ENCODE measurements around the gene SCGN. TPM values are rescaled to one million over a fixed set of nuclear protein-coding genes. Genes with fewer than 3 reads are reported as not detected.

SCGN gene
- total RNA-seq, 1 experiment from 2014 or later: not detected

DNA sequence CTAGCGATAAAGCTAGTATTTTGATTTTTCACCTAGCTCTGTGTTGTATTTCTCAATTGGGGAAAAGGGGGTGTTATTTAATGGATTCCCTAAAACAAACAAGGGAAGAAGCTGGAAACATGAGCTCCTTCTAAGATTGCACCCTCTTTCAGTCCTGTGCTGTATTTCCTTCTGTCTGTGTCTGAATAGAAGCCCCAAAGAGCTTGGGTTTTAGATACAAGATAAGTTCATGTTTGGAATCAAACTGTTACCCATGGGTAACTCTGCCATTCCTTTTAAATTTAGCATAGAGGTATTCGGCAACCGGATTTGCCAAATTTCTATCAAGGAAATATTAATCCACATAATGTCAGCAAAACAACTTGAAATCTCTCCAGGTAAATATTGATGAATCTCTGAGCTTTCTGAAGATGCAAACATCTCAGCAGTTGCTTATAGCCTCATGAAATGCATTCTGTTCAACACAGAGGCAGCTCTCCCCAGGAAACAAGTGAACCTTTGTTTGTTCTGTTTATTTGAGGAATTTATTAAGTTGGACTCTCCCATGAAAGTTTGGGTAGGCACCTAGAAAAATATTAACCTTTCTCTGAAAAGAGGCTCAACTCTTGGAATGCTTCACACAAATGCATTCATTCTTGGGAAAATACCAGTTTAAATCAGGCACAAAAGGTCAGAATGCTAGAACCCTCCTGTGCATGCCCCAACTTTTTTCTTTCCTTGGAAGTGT is 9.9 kb upstream of the SCGN start:
- ChIA-PET CTCF (interaction anchor here (1.6 kb wide), 1 partner anchor 419 kb away, joined by 4 read pairs; no protein-coding TSS in a partner anchor), POLR2A (interaction anchor here (0.7 kb wide), 1 partner anchor 395 kb away, joined by 3 read pairs; no protein-coding TSS in a partner anchor)
- Mint-ChIP-seq H3K9me3 (no peaks in the 10 kb centered on the region), H3K4me3 (no peak overlapping the region), H3K36me3 (no peaks in the 10 kb centered on the region), H3K4me1 (peaks cover 3% of the 10 kb centered on the region; the same call in 1 of the 2 replicates), H3K27me3 (ENCODE audit: low read depth) (peaks cover 43% of the 10 kb centered on the region), H3K27ac (no peak overlapping the region)
- ATAC-seq (no peak), DNase-seq (ENCODE audit: low spot score) (no peak)
- TF ChIP-seq ZNF423 (CRISPR knock-in tag; IDR thresholded peaks at IDR 0.05) (no peak), ZNF317 (CRISPR knock-in tag; IDR thresholded peaks at IDR 0.05; ENCODE audit: borderline replicate concordance, low read depth) (no peak), STAT6 (CRISPR knock-in tag; conservative IDR thresholded peaks at IDR 0.05; ENCODE audit: low read depth) (no peak), NR3C1 (CRISPR knock-in tag; conservative IDR thresholded peaks at IDR 0.05; ENCODE audit: low read depth) (no peak), ESRRA (CRISPR knock-in tag; IDR thresholded peaks at IDR 0.05; ENCODE audit: borderline replicate concordance) (no peak), RORB (CRISPR knock-in tag; IDR thresholded peaks at IDR 0.05) (no peak), GRHL2 (CRISPR knock-in tag; IDR thresholded peaks at IDR 0.05; ENCODE audit: insufficient replicate concordance, severe bottlenecking) (no peak), CREB1 (CRISPR knock-in tag; IDR thresholded peaks at IDR 0.05) (no peak), ETV6 (CRISPR knock-in tag; IDR thresholded peaks at IDR 0.05) (no peak), ZNF671 (CRISPR knock-in tag; IDR thresholded peaks at IDR 0.05) (no peak), PRRX2 (CRISPR knock-in tag; IDR thresholded peaks at IDR 0.05) (no peak)
- TF ChIP-seq, protein P1, sequence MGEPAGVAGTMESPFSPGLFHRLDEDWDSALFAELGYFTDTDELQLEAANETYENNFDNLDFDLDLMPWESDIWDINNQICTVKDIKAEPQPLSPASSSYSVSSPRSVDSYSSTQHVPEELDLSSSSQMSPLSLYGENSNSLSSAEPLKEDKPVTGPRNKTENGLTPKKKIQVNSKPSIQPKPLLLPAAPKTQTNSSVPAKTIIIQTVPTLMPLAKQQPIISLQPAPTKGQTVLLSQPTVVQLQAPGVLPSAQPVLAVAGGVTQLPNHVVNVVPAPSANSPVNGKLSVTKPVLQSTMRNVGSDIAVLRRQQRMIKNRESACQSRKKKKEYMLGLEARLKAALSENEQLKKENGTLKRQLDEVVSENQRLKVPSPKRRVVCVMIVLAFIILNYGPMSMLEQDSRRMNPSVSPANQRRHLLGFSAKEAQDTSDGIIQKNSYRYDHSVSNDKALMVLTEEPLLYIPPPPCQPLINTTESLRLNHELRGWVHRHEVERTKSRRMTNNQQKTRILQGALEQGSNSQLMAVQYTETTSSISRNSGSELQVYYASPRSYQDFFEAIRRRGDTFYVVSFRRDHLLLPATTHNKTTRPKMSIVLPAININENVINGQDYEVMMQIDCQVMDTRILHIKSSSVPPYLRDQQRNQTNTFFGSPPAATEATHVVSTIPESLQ (CRISPR knock-in tag; IDR thresholded peaks at IDR 0.05): no peak

GRCh38 chr6:25642667-25643328 is 9.2 kb upstream of the SCGN start:
- H3K27ac Mint-ChIP-seq: no peak overlapping the region
- CTCF ChIA-PET: no interaction called here
- H3K36me3 Mint-ChIP-seq: no peaks in the 10 kb centered on the region
- H3K27me3 Mint-ChIP-seq (ENCODE audit: low read depth): peaks cover 43% of the 10 kb centered on the region
- TF ChIP-seq E2F1 (CRISPR knock-in tag; IDR thresholded peaks at IDR 0.05) (no peak), CBFB (CRISPR knock-in tag; IDR thresholded peaks at IDR 0.05; ENCODE audit: low read depth) (no peak), ZNF281 (CRISPR knock-in tag; IDR thresholded peaks at IDR 0.05) (no peak), EMX1 (CRISPR knock-in tag; IDR thresholded peaks at IDR 0.05) (no peak), SMAD3 (CRISPR knock-in tag; IDR thresholded peaks at IDR 0.05; ENCODE audit: borderline replicate concordance) (no peak), E2F4 (CRISPR knock-in tag; IDR thresholded peaks at IDR 0.05; ENCODE audit: borderline replicate concordance, low read depth) (no peak), ZNF416 (CRISPR knock-in tag; IDR thresholded peaks at IDR 0.05) (no peak), ELF4 (CRISPR knock-in tag; IDR thresholded peaks at IDR 0.05; ENCODE audit: low read depth) (no peak)
- TF ChIP-seq, protein P2, sequence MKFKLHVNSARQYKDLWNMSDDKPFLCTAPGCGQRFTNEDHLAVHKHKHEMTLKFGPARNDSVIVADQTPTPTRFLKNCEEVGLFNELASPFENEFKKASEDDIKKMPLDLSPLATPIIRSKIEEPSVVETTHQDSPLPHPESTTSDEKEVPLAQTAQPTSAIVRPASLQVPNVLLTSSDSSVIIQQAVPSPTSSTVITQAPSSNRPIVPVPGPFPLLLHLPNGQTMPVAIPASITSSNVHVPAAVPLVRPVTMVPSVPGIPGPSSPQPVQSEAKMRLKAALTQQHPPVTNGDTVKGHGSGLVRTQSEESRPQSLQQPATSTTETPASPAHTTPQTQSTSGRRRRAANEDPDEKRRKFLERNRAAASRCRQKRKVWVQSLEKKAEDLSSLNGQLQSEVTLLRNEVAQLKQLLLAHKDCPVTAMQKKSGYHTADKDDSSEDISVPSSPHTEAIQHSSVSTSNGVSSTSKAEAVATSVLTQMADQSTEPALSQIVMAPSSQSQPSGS (CRISPR knock-in tag; IDR thresholded peaks at IDR 0.05; ENCODE audit: borderline replicate concordance, low read depth): no peak
- ATAC-seq (no peak), DNase-seq (ENCODE audit: low spot score) (no peak)
- H3K4me3 Mint-ChIP-seq: no peak overlapping the region
- peaks cover 3% of the 10 kb centered on the region; the same call in 1 of the 2 replicates for H3K4me1 Mint-ChIP-seq
- POLR2A ChIA-PET: no interaction called here
- no peaks in the 10 kb centered on the region for H3K9me3 Mint-ChIP-seq
